Suprapubic skin (tissue), 4 donors: ENCODE measurements around the gene SETX.

ENCODE experiments used
- CTCF ChIP-seq, 2 donors: fragments of 200-600 bp in 1 of 2; fragments of 450-650 bp in 1 of 2; sonication (generic) in 1 of 2; IDR thresholded peaks; one replicate each; pipeline ENCODE4 v1.5.1; 2016 to 2019; ENCODE audit warnings: antibody characterized with exemption in 2 of 2, mild to moderate bottlenecking in 1 of 2, moderate library complexity in 1 of 2
- POLR2A ChIP-seq, 2 donors: fragments of 450-650 bp; IDR thresholded peaks; one replicate each; pipeline ENCODE4 v1.6.1; 2017; ENCODE audit warnings: antibody characterized with exemption in 2 of 2, mild to moderate bottlenecking in 2 of 2, moderate library complexity in 2 of 2
- POLR2AphosphoS5 ChIP-seq, 3 donors: sonication (generic); formaldehyde crosslinking; IDR thresholded peaks; one replicate each; pipeline ENCODE4 v1.6.1; 2017; ENCODE audit warnings: antibody characterized with exemption in 3 of 3

- TF ChIP-seq POLR2AphosphoS5 (IDR thresholded peaks at IDR 0.05) (no peak), CTCF (IDR thresholded peaks at IDR 0.05) (no peak), POLR2A (IDR thresholded peaks at IDR 0.05) (no peak)
Measured at GRCh38 chr9:132401824-132402223, 47.0 kb upstream of the SETX start.
